Inflammatory macrophage treated with lipopolysaccharide for 1 hour (primary cell): ENCODE results near the gene FSTL3.
"Not testable (repeated sequence)": the region's sequence is repeated elsewhere in the genome, so short reads cannot be mapped to it uniquely, and the experiment has no call there.

Experiments
- DNase-seq, 2 donors: peaks; one replicate each; pipeline ENCODE4 v3.0.0-alpha.2; 2020 to 2022

The FSTL3 gene

GRCh38 chr19:711254-711653 is 35.1 kb downstream of the FSTL3 start:
- DNase-seq, result no peak

GRCh38 chr19:715347-715746 is 39.2 kb downstream of the FSTL3 start:
- DNase-seq, result no peak

DNA sequence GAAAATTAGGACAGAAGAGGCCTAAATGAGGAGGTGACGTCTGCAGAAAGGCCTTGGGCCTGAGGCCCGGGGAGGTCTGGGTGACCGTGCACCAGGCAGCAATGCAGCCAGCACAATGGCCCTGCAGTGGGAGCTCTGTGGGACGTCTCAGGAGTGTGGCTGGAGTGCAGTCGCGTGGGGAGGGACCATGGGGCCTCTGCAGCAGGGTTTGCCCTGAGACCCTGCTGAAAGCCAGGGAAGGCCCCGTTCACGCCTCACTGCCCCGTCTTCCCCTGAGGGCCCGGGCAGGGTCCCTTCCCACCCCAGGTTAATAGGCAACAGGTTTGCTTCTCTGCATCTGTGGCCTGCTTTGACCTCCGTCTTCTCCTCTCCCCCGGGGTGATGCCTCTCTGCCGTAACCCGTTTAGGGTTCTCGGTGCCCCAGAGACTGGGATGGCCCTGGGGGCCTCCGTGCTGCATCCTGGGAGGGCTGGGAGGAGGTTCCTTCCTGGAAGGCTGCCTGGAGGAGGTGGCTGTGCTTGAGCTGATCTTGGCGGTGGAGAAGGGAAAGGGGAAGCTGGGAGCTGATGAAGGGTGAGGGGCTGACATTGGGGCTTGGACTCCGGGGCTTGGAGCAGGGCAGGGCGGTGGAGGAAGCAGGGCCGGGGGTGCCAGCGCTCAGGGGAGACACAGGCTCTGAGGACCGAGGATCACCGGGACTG is 42.2 kb downstream of the FSTL3 start:
- no peak for DNase-seq

- peak in 1 of 2 donors; percentile 19 for DNase-seq
Observed at GRCh38 chr19:718991-719512, 42.9 kb downstream of the FSTL3 start.

GRCh38 chr19:719636-720344 is 43.6 kb downstream of the FSTL3 start:
- DNase-seq, result no peak

DNA sequence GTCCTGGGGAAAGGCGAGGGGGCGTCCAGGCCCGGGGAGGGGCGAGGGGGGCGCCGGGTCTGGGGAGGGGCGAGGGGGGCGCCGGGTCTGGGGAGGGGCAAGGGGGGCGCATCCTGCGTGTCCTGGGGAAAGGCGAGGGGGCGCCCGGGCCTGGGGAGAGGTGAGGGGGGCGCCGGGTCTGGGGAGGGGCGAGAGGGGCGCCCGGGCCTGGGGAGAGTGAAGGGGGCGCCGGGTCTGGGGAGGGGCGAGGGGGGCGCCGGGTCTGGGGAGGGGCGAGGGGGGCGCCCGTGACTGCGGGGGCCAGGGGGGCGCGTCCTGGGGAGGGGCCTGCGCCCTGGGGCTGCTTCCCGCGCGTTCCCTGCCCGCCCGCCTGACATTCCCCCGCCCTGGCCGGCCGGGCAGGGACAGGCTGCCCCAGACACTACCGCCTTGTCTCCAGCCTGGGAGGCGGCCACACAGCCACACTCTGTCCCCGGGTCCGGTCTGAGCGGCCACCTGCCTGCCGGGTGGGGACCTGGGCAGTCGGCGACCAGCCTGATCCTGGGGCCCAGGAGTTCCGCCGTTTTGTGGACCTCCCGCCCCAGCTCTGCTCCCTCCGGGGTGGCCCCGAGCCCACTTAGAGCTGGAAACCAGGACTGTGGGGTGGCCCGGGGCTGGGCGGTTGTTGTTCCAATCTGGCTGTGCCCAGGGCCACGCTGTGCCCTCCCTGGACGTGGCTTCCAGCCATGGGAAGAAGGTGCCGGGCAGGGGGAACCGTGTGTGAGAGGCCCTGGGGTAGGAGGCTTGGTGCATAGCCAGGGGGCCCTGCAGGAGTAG is 44.4 kb downstream of the FSTL3 start:
- DNase-seq, result no peak

DNA sequence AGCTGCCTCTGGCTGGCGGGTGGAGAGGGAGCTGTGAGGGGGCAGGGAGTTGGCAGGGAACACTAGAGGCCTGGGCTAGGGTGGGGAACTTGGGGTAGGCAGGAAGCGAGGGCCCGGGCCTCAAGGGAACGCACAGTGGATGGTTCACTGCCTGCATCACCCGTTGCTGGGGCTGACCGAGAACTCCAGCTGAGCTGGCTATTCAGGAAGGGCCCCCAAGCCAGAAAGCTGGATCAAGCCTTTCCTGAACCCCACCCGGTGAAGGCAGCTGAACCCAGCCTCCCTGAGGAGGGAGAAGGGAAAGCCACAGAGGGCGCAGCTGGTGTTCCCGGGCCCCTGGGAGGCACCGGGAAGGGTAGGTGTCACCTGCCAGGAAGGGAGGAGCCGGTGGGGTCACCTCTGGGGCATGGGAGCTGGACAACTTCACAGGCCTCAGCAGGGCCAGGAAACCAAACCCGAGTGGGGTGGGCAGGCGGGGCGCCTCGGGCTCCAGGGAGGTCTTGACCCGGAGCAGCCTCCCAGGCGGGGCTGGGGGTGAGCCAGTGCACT is 46.4 kb downstream of the FSTL3 start:
- DNase-seq, result no peak

DNA sequence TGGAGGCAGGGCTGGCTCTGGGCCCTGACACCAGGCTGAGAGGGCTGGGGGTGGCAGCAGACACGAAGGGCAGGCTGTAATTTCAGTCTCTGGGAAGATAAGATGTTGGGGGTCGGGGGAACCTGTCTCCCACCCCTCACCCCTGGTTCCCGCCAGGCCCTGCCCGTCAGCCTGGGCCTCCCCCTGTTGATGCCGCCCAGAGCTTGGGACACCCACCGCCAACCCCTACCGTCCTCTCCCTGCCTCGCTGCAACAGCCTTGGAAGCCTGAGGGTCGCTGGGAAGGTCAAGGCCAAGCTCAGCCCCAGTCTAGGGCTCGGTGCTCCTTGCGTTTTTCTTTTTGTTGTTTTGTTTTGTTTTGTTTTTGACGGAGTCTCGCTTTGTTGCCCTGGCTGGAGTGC is 47.1 kb downstream of the FSTL3 start:
- no peak for DNase-seq

GRCh38 chr19:723714-724113 is 47.5 kb downstream of the FSTL3 start:
- no peak for DNase-seq

GRCh38 chr19:725461-726089 is 49.4 kb downstream of the FSTL3 start:
- no peak for DNase-seq

DNA sequence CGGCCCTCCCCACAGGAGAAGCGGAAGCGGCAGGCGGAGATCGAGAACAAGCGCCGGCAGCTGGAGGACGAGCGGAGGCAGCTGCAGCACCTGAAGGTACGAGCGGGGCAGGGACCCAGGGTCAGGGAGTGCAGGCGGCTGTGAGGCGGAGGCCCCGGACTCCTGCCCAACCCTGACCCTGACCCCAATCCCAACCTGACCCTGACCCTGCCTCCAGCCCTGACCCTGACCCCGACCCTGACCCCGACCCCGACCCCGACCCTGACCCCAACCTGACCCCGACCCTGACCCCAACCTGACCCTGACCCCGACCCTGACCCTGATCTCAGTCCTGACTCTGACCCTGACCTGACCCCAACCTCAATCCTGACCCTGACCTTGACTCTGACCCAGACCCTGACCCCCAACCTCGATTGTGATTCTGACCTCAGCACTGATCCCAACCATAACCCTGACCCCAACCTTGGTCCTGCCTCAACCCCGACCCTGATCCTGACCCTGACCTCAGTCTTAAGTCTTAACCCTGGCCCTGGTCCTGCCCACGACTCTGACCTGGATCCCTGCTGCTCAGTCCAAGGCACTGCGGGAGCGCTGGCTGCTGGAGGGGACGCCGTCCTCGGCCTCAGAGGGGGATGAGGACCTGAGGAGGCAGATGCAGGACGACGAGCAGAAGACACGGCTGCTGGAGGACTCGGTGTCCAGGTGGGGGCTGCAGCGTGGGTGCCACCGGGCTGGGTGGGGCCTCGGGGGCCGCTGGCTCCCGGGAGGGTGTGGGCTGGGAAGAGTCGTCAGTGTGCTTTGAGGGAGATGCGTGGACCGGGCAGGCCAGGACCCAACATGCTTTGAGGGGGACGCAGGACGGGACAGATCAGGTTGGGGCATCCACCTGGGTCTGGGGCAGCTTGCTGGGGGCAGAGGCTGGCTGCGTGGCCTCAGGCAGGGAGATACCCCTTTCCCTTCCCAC is 51.1 kb downstream of the FSTL3 start:
- DNase-seq, result no peak

DNA sequence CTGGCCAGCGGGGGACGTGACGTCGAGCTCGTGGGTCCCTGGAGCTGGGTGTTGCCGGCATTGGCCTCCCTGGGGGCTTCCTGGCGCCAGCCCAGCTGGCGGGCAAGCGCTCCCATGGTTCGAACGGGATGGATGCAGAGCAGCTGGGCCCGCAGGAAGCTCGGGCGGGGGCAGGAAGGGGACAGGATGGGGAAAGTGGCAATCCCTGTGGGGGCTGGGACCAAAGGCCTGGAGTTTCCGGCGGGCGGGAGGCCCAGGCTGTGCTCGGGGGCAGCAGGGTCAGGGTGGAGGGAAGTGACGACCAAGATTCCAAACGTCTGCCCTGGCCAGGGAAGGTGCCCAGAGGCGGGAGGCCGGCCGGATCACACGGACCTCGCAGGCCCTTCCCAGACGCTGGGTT is 51.8 kb downstream of the FSTL3 start:
- DNase-seq, result no peak

DNA sequence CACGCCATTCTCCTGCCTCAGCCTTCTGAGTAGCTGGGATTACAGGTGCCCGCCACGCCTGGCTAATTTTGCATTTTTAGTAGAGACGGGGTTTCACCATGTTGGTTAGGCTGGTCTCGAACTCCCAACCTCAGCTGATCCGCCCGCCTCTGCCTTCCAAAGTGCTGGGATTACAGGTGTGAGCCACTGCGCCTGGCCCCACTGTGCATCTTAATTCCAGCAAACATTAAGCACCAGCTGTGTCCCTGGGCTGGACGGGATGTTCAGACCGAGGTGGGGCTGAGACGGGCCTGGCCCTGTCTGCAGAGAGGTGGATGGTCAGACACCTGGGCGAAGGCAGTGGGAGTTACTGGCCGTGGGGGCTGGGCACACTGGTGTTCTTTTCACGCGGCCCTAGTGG is 53.4 kb downstream of the FSTL3 start:
- not testable (repeated sequence) for DNase-seq

GRCh38 chr19:729965-730668 is 53.9 kb downstream of the FSTL3 start:
- DNase-seq, result no peak

- no peak for DNase-seq
Observed at GRCh38 chr19:731000-731399, 54.8 kb downstream of the FSTL3 start.

DNA sequence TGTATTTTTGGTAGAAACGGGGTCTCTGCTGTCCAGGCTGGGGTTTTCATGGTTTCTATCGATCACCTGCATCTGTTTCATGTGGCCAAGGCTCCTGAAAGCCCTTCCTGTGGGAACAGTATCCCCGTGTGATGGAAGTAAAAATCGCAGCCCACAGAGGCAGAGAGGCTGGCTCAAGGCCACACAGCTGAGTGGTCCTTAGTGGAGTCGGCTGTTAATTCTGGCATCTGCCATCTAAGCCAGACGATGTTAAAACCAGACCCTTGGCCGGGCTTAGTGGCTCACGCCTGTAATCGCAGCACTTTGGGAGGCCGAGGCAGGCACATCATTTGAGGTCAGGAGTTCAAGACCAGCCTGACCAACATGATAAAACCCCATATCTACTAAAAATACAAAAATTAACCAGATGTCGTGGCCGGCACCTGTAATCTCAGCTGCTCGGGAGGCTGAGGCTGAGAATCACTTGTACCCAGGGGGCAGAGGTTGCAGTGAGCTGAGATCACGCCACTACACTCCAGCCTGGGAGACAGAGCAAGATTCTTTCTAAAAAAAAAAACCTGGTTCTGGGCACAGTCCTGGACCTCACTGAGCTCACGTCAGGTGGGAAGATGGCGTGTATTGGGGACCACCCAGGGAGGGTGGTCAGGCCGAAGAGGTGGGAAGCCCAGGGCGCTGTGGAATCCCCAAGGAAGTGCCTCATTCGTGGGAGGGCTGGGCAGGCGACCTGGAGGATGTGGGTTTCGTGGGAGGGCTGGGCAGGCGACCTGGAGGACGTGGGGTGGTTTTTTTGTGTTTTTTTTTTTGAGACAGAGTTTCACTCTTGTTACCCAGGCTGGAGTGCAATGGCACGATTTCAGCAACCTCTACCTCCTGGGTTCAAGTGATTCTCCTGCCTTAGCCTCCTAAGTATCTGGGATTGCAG is 56.2 kb downstream of the FSTL3 start:
- no peak for DNase-seq
